Femur (tissue), 1 donor: ENCODE results near the gene NRG2.

ENCODE experiments used
- DNase-seq: peaks from one replicate; pipeline ENCODE4 v3.0.0-alpha.2; 2017

The NRG2 gene

DNA sequence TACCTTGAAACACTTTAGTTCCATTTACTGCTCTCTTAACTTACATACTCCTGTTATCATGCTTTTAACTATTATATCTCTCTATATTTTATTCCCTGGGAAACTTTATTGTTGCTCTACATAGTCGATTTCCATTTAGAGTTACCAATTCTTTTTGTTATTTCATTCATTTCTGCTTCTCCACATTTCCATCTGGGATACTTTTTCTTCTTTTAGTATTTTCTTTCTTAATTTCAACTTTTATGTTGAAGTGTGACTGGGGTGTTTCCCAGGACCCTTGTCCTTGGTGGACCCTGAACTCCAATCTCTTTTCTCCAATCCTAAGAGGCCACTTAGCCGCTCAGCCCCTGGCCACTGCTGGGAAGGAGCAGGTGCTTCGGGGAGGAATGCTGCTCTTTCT lies 211.5 kb downstream of the NRG2 start:
- no peak for DNase-seq

GRCh38 chr5:139829471-139829870 lies 213.6 kb downstream of the NRG2 start:
- no peak for DNase-seq

DNA sequence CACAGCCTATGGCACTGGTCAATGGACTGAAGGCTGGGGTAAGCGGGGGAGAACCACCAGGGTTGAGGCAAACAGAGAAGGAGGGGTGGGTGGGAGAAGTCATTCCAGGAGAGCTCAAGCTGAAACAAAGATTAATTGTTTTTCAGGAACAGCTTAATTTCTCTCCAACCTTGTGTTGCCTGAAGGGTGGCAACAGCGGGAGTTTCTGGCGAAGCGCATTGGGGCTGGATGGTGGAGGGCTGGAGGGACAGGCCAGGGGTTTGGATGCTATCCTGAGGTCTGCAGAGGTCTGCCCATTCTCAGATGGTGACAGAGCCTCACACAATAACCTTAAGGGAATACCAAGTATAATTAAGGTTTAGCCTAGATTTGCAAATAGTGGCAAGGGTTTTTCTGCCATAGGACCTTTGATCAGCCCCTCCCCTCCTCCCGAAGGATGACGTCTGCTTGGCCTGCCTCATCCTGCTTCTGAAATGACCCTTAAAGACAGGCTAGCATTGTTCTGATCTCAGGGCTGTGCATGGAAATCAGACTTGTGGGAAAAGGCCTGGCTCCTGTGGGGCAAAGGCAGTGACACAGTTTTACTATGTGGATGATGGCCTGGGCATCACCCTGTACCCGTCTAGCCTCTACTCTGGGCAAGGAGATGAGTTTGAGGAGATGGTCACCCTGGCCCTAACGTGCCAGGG lies 214.7 kb downstream of the NRG2 start:
- DNase-seq: no peak

DNA sequence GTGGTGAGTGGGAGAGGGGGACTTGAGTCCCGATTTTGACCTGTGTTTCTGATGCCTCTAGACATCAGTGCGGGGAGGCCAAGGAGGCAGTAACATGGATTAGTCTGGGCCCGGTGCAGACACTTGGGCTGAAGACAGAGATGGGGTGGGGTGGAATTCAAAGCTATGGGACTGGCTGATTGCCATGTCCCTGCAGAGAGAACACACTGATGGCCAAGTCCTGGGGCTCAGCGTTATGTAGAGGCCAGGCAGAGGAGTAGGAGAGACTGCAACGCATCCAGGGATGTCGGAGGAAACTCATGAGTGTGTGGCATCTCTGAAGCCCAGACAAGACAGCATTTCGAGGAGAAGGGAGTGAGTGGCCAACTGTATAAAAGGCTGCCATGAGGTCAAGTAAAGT lies 217.4 kb downstream of the NRG2 start:
- no peak for DNase-seq

DNA sequence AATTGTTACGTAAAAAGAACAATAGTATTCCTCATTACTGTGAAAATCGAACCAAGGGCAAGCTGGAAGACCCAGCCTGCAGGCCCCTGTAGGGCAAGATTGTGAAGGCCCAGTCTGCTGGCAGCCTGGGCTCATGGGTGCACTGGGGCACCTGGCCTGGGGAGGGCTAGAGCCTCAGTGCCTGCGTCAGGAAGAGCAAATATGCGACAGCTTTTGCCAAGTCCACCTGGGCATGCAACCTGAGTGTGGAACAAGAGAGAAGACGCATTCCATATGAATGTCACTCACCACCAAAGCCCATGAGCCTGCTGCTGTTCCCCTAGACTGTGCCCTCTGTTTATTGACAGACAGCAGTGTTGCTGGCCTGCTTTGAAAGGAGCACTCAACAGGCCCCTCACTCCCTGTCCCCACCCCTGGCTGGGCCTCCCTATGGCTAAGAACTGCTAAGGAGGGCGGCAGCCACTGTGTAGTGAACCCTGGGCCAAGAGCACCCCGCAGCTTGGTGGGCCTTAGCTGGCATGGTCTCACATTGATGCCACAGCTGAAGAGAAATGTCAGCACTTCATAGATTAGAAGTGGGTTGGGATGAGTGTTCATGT lies 219.2 kb downstream of the NRG2 start:
- no peak for DNase-seq

GRCh38 chr5:139822553-139823425 lies 220.3 kb downstream of the NRG2 start:
- no peak for DNase-seq

DNA sequence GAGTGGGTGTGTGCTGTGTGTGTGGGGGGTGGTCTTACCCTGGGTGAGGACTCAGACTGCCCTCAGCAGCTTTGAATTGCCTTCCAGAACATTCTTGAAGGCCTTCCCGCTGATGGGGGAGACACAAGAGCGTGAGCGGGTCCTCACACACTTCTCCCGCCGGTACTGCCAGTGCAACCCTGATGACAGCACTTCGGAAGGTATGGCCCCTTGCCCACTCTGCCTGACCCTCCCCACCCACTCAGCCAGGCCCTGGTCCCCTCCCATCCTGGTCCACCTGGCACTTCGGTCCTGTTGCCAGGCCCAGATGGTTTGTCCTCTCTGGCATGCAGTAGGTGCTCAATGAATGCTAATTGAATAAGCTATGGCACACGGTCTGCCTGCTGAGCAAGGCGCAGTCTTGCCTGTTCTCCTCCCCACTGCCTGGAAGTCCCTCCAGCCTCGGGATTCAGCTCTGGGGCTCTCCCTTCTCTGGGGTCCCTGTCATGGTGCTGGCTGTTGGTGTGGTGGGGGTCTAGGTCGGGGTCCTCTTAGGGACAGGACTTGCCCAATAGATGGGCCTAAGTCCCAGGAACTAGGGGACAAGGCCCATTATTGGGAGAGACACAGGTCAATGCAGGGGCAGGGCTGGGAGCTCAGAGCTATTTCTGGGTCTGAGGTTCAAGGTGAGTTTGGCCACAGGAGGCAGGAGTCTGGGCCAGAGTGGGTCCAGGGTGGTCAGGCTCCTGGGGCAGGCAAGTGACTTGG lies 221.1 kb downstream of the NRG2 start:
- DNase-seq: no peak

- DNase-seq: no peak
These were observed 222.5 kb downstream of the NRG2 start for GRCh38 chr5:139820606-139821005.

GRCh38 chr5:139820130-139820529 lies 223.0 kb downstream of the NRG2 start:
- no peak for DNase-seq

- DNase-seq: no peak
These were observed 225.1 kb downstream of the NRG2 start for GRCh38 chr5:139817970-139818369.

DNA sequence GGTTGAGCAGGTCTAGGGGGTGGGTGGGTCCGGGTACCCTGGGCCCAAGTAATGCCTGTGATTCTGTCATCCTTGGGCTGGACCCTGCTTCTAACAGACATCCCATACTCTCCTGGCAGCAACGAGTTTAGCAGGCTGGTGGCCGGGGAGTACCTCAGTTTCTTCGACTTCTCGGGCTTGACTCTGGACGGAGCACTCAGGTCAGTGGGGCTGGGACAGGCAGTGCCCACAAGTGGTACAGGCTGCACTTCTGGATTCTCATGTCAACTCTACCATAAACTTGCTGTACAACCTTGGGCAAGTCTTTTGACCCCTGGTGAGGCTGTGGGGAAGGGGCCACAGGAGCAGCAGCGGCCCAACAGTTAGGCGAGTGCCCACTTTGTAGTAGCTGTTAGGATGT lies 225.7 kb downstream of the NRG2 start:
- no peak for DNase-seq

DNA sequence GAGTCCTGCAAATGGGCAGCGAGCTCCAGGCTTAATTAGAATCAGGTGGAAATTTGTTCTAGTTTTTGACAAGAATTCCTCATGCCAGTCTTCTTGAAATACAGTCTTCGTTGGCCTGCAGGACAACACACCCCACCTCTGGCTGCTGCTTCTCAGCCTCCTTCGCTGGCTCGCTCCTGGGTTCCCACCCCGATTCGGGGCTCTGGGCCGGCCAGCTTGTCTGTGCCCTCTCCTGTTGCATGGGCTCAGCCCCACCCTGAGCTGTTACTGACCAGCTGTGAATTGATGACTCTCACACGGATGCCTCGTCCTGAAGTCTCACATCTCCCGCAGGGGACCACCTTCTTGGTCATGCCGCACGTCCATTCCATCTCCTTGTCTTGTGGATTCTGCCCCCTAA lies 226.5 kb downstream of the NRG2 start:
- DNase-seq: no peak

- no peak for DNase-seq
These were observed 228.3 kb downstream of the NRG2 start for GRCh38 chr5:139814704-139815280.

DNA sequence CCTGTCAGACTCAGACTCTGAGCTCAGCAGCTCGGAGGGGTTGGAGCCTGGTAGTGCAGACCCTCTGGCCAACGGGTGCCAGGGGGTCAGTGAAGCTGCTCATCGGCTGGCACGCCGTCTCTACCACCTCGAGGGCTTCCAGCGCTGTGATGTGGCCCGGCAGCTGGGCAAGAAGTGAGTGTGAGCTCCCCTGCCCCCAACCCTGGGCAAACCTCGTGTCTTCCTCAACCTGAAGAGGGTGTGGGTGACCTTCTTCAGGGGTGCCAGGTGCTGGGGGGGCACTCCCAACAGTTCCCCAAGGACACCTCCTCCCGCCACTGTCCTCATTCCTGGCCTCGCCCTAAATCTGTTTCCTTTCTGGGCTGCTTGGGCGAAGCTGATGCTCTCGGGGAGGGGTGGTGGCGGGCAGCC lies 228.9 kb downstream of the NRG2 start:
- DNase-seq: no peak

- no peak for DNase-seq
These were observed 230.0 kb downstream of the NRG2 start for GRCh38 chr5:139812836-139813805.

GRCh38 chr5:139812323-139812722 lies 230.8 kb downstream of the NRG2 start:
- DNase-seq: no peak

- DNase-seq: no peak
These were observed 231.9 kb downstream of the NRG2 start for GRCh38 chr5:139811274-139811607.

DNA sequence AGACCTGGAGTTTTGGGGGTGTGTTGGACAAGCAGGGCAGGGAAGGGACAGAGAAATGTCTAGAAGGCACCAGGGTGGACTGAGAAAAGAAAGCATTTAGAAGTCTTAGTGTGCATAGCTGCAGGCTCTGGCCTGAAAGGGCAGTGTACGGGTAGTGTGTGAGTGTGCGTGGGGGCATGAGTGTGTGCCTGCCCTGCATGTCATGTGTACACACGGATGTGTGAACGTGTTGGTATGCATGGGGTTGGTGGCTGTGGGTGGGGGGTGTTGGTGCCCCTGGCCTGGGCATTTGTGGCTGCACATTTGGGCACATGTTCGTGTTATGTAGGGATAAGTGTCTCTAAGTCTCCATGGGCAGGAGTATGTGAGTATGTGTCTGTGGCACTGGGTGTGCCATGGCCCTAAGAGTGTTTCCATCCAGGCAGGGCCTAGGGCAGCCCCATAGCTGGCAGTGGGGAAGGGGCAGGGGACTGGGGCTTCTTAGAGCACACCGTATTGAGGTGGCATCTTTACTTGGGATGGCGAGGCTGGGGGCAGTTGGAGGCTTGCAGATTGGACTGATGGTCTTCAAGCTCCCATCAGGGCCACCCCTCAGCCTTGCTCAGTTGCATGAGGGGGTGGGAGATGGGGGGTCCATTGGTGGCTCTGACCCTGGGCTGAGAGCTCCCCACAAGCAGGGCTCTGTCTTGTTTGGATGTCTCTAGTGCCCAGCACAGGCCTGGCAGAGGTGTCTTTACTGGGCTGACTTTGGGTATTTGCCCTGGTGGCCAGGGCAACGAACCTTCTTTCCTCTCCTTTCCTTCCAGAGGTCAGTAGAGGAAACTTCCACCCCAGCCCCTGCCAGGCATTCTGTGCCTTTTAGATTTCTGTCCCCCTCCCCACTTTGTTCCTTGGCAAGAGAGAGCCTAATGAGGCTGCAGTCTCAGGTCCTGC lies 232.5 kb downstream of the NRG2 start:
- no peak for DNase-seq

DNA sequence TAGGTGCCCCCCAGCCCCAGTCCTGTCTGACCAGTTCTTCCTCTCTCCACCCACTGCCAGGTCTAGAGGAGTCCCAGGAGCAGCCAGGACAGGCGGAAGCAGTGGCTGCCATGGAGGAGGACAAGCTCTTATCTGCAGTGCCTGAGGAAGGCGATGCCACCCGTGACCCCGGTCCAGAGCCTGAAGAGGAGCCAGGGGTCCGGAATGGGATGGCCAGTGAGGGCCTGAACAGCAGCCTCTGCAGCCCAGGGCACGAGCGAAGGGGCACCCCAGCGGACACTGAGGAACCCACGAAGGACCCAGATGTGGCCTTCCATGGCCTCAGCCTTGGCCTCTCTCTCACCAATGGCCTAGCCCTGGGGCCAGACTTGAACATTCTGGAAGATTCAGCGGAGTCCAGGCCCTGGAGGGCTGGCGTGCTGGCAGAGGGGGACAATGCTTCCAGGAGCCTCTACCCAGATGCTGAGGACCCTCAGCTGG lies 233.7 kb downstream of the NRG2 start:
- DNase-seq: no peak
